ENCODE measurements around the gene SKOR1.

The SKOR1 gene

DNA sequence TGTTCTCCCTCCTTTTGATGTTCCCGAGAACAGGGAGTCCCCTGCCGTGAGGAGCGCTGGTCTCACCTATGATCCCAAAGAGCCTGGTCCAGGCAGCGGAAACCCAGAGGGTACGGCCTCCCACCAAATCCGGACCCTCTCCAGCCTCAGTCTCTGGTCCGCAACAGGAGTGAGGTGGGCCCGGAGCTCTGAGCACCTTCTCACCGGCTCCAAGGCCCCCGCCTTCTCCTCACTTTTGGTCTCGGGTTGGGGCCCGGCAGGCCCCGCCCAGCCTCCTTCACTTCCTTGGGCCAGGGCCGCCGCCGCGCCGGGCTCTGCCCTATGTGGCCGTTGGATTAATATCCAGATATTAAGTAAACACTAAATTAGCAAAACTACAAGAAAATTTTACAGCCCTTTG lies 5.7 kb upstream of the SKOR1 start:
- DNase-seq = no peak

DNA sequence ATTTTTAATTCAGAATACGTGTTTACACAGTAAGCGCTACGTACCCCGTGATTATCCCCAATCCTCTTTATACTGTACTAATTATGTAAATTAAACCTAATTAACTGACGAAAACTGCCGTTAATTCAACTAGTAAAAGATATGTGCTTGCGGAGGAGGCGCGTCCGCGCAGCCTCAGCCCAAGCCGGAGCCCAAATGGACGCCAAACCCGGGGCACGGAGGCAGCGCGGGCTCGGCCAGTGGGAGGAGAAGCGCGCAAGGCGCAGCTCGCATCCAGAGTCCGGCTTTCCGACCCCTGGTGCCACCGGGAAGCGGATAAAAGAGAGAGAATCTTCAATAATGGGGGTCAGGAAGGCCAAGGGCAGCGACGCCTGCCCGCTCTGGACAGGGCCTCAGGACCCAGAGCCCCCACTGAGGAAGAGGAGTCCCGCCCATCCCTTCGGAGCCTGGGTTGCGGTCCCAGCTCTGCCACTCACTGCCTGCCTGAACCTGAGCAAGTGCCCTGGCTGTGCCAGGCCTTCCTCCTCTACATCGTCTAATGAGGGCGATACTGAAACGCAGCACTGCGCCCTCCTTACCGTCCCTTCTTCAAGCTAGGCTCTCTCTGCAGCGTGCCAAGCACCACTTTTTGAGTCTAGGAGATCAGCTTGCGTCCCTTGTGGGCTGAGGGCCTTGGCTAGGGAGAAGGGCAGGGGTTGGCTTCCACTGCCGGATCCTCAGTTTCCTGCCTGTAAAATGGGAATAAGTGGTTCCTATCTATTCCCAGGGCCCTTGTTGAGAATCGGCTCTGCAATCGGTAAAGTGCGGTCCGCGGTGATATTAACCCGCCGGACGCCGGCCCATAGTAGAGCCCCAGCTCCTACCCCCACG lies 5.0 kb upstream of the SKOR1 start:
- DNase-seq = no peak

DNA sequence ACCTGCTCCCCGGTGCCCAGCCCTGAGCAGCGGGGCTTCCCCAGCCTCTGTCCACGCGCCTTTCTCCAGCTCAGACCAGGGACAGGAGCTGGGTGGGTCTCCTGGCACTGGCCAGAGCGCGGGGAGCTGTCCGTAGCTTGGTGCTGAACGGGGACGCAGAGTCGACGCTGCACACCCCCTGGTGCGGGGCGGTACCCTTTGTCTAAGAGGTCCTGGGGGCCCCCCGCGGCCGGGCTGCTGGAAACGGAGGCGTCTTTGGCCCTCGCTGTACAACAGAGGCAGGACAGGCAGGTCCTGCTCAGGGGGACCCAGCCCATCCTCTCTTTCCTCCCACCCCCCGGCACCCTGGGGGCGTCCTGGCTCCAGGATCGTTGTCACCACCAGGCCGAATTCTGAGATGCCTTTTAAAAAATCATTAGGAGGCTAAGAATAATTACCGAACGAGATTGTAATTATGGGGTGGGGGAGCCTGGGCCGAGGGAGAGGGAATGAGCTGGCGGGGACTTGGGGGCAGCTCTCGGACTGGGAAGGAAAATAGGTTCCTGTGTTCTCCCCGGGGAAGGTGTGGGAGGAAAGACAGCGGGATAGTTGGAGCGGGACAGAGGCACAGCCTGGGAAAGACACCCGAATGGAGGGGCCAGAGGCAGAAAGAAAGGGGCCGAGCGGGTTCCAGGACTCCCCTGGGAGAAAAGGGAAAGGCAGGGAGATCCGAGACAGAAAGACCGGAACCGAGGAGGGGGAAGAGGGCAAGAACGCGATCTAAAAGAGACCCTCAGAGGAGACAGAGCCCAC lies 4.1 kb upstream of the SKOR1 start:
- peak in 4 of 51 donors; percentile 8 to 21 (median 14) for DNase-seq

DNA sequence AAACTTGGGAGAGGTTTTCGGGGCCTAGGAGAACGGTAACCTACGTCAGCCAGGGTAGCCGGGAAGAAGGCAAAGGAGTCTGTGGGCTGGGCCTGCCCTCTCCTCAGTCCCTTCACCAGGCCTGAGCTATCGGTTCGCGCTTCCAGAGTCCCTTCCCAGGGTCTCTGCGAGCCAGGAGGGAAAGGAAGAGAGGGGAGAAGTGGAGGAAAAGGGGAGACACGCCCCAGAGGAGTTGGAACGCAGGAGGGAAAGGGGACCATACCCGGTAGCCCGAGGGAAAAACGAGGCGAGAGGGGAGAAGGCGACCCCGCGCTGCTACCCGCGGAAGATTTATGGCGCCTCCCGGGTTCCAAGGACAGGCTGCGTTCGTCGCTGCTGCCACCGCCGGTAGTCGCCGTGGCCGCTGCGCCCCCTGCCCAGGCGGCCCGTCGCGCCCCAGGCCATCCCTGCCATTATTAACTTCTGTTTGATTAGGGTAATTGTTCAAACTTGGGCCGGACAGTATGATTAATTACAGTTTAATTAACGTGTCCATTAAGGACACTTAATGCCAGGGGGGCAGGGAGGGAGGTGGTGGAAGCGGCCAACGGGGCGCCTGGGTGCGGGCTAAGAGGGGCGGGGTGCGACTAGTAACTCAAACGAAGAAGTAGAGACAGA lies 3.4 kb upstream of the SKOR1 start:
- DNase-seq = no peak

DNA sequence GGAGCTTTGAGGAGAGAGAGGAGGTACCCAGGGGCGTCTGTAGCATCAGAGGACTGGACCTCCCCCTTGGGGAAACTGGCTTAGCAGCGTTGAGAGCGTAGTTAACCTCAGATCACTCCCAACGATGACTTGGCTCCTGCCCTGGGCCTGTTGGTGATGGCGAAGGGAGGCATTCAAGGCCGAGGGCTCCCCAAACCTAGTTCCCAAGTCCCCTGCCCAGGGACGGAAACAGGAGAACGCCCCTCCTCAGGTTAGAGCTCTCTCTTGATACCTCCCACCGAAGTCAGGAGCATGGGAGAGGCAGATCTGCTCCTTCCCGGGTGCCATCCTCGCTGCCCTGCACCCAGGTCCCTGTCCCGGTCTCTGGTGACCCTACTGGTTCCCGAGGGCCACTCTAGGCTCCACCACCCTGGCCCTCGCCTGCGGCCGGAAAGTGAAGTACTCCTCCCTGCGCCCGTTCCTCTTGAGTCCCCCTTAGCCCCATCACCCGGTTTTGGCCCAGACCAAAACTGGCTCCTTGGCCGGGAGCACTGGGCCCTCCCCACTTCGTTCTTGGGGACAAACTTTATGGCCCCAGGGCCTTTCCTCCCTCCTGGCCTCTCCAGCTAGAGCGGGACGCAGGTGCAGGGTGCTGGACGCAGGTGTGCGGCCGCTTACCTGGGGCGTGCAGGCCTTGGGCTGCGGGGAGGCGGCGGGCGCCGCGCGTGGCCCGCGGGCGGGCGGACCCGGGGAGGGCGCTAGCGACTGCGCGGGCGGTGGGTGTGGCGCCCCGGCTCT lies 2.6 kb upstream of the SKOR1 start:
- DNase-seq = no peak

DNA sequence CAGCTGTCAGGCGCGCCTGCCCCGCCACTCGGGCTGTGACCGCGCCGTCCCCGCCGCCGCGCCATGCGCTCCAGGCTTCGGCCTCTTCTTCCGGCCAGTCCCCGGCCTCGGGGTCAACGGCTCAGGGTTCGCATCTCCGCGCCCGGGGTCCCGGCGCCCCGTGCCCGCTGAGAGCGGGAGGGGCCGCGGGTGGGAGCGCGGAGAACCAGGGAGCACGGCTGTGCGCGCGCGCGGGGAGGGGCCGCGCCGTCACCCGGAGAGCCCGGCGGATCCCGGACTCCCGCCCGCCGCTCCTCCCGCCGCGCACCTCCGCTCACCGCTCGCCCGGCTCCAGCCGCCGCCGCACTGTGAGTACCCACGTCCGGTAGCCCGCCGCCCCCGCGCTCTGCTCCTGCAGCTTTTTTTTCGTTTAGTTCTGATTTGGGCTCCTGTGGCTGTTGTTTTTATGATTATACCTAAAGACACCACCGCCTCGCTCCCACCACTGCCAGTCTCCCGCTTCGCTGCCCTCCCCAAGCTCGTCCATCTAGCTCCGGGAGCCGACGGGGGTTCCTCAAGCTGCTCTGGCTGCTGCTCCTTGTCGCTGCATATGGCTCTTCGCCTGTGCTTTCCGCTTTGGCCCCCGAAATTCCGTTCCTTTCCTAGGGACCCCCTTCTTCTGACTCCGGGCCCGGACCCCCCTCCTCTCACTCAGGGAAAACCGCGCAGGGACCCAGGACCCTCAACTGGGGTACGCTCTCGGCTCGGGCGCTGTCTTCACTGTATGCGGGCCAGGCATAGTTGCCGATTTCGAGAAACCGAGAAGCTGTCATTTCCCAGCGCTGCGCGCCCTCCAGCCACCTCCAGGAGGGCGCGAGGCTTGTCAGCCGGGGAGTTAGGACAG lies 1.8 kb upstream of the SKOR1 start:
- no peak for DNase-seq

DNA sequence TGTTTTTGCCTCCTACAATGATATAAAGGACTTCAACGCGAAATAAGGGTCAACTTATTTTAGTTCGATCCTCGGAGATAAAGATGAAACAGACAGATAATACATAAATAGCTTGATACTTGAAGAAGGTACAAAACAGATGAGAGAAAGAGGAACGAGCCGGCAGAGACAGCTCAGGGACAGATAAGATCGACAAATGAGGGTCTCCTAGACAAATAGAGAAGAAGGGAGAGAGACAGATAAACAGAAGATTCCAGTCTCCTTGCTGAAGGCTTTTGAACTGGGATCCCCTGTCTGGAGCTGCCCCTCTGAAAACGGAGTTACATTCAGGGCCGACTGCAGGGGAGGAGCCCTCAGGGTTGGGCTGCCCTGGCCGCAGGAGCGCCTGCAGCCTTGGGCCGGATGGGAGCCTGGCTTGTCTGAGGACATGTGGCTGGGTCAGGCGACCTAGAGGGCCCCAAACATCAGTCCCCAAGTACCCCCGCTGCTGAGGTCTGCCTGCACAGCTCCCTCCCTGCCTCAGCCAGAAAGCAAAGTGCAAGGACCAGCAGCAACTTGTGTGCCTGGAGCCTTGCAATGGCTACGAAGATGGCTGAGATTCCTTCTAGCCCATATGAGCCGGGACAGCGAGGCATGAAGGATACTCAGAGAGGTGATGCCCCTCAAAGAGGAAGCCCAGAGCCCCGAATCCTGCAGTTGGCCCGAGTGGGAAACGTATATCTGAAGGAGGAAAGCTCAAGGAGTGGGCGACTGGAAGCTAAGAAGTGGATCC lies 926 bp upstream of the SKOR1 start:
- no peak for DNase-seq

DNA sequence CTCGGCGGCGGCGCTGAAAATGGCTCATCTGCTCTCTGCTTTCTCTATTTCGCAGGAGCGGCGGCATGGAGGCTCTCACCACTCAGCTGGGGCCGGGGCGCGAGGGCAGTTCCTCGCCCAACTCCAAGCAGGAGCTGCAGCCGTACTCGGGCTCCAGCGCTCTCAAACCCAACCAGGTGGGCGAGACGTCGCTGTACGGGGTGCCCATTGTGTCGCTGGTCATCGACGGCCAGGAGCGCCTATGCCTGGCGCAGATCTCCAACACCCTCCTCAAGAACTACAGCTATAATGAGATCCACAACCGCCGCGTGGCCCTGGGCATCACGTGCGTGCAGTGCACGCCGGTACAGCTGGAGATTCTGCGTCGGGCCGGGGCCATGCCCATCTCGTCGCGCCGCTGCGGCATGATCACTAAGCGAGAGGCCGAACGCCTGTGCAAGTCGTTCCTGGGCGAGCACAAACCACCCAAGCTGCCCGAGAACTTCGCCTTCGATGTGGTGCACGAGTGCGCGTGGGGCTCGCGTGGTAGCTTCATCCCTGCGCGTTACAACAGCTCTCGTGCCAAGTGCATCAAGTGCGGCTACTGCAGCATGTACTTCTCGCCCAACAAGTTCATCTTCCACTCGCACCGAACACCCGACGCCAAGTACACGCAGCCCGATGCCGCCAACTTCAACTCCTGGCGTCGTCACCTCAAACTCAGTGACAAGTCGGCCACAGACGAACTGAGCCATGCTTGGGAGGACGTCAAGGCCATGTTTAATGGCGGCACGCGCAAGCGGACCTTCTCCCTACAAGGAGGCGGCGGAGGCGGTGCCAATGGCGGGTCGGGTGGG lies 790 bp downstream of the SKOR1 start:
- DNase-seq = no peak

DNA sequence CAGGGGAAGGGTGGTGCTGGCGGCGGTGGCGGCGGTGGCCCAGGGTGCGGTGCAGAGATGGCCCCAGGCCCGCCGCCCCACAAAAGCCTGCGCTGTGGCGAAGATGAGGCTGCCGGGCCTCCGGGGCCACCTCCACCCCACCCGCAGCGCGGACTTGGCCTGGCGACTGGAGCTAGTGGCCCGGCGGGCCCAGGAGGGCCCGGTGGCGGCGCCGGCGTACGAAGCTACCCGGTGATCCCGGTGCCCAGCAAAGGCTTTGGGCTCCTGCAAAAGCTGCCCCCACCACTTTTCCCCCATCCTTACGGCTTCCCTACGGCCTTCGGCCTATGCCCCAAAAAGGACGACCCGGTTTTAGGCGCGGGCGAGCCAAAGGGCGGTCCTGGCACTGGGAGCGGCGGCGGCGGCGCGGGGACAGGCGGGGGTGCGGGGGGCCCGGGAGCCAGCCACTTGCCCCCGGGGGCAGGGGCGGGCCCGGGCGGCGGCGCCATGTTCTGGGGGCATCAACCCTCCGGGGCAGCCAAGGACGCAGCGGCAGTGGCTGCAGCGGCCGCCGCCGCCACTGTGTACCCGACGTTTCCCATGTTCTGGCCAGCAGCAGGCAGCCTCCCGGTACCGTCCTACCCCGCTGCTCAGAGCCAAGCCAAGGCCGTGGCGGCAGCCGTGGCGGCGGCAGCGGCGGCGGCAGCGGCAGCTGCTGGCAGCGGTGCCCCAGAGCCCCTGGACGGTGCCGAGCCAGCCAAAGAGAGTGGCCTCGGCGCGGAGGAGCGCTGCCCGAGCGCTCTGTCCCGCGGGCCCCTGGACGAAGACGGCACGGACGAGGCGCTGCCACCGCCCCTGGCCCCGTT lies 1.6 kb downstream of the SKOR1 start:
- no peak for DNase-seq

DNA sequence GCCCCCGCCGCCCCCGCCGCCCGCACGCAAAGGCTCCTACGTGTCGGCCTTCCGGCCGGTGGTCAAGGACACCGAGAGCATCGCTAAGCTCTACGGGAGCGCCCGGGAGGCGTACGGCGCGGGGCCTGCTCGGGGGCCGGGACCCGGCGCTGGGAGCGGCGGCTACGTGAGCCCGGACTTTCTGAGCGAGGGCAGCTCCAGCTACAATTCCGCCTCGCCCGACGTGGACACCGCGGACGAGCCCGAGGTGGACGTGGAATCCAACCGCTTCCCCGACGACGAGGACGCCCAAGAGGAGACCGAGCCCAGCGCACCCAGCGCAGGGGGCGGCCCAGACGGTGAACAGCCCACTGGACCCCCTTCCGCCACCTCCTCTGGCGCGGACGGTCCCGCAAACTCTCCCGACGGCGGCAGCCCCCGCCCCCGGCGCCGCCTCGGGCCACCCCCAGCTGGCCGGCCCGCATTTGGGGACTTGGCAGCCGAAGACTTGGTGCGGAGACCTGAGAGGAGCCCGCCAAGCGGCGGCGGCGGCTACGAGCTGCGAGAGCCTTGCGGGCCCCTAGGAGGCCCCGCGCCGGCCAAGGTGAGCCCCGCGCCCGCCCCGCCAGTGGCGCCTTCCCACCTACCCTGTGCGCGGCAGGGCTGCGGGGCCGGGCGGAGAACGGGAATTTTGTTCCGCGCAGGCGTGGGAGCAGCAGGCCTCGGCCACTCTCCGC lies 2.4 kb downstream of the SKOR1 start:
- no peak for DNase-seq

DNA sequence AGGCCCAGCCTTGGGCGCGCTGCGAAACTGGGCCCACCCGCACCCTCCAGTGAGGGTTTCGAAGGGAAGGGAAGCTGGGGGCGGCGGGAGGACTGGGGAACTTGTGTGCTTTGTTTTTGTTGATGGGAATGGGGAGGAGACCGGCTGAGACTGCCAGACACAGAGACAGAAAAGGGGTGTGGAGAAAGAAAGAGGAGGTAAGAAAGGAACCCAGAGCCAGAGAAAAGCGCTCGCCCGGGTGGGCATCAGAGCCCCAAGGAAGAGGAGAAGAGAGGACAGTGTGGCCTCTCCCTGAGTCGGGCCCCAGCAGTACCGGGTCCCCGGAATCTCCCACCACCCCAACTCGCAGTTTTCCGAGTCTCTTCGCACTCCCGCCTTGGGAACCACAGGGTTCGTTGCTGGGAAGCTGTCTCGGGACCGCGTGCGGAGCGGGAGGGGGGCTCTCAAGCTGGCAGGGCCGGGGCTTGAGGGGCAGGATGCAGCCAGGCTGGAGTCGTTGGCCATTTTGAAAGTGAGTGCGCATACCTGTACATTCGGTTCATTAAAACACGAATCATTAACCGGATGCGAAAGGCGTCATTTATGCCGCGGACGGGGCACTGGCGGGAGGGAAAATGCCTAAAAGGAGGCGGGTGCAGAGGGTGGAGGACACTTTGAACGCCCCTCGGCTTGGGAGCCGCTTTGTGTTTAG lies 3.1 kb downstream of the SKOR1 start:
- DNase-seq = no peak

DNA sequence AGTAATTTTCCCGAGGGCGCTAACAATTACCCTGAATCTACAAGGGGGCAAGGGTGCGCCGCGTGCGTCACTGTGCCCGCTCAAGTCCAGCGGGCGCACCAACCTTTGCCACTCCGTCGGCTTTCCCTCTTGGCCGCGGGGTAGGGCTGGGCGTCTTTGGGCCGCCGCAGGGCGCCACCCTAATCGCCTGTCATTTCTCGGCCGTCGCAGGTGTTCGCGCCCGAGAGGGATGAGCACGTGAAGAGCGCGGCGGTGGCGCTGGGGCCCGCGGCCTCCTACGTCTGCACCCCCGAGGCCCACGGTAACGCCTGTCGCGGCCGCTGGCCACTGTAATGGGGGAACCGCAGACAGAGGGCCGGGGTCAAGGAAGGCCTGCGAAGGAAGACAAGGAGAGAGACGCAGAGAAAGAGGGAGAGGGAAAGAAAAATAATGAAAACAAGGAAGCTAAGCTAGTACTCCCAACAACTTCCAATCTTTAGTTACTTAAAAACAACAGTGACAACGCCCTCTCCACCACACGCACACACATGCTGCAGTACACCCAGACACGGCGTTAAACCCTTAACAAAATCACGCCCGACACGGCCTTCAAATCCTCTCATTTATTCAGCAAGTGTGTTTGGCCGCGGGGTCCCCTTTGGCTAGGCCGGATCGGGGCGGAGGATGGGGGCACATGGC lies 3.8 kb downstream of the SKOR1 start:
- no peak for DNase-seq

DNA sequence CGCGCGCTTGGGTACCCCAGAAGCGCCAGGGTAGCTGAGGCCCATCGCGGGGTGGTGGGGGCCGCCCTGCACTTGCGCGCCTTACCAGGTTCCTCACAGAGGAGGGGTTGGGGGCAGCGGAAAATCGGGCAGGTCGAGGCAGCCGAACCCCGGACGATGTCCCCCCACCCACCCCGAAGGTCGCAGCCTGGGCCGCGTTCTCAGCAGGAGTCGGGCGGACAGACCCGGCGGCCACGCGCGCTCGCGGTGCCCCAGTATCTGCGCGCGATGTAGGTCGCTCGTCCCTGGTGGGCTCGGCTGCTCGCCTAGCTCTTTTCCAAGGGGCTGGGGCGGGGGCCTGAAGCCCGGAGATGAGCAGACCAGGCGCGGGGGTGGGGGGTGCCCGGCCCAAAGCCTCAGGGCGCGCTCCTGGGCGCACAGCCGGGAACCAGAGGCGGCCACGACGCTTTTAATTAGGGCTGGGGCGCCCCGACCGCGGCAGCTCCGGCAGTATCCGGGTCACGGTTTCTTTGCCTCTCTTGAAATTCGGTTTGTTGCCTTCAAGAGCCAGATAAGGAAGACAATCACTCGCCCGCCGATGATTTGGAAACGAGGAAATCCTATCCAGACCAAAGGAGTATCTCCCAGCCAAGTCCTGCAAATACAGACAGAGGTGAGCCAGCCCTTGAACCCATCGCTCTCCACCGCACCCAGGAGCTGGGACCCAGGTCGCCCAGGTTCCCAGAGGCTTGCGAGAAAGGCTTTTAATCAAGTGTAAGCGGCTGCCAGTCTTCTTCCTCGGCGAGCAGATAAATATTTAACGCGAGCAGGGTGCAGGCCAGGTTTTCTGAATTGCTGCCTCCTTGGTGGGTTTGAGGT lies 4.6 kb downstream of the SKOR1 start:
- DNase-seq = no peak

DNA sequence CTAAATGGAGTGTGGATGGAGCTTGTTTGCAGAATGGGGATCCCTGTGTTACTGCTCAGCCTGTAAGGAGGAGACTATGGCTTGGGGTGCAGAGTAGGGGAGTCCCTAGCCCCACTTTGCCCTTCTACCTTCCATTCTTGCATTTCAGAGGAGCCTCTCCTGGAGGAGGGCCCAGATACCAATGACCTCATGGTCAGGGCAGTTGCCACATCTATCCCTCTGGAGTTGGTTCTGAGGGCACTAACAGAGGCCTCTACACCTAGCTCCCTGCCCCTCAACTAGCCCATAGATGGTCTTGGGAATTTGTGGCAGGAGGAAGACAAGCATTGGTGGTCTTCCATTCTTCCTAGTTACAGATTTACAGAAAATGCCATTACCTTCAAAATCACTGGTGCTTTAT lies 6.1 kb downstream of the SKOR1 start:
- no peak for DNase-seq

DNA sequence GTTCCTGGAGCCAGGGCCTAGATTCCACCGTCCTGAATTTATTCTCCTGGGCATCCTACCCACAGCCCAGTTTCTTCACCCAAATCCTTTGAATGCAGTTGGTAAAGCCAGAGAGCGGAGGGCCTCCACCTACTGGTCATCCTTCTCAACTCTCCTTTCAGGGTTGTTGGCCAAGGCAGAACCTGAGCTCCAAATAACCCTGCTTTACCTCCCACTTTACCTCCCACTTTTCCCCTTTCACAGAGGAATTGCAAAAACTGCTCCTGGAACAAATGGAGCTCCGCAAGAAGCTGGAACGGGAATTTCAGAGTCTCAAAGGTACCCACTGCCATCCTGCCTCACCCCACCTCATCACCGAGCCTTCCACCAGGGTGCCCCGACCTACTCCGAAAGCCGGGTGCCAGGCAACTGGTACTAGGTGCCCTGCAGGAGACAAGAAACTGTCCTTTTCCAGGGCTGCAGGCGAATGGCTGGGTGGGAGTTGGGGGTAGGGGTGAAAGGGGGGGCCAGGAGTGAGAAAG lies 6.8 kb downstream of the SKOR1 start:
- no peak for DNase-seq

All from hypothalamus (tissue), 51 donors.